Cerebellar cortex (tissue), 1 donor: ENCODE results near the gene ZSWIM1.
"Not testable (repeated sequence)": the region's sequence is repeated elsewhere in the genome, so short reads cannot be mapped to it uniquely, and the experiment has no call there.

ENCODE experiments used
- DNase-seq: peaks from one replicate; pipeline ENCODE4 v3.0.0-alpha.2; 2015; ENCODE audit warnings: low spot score

ZSWIM1 gene

DNA sequence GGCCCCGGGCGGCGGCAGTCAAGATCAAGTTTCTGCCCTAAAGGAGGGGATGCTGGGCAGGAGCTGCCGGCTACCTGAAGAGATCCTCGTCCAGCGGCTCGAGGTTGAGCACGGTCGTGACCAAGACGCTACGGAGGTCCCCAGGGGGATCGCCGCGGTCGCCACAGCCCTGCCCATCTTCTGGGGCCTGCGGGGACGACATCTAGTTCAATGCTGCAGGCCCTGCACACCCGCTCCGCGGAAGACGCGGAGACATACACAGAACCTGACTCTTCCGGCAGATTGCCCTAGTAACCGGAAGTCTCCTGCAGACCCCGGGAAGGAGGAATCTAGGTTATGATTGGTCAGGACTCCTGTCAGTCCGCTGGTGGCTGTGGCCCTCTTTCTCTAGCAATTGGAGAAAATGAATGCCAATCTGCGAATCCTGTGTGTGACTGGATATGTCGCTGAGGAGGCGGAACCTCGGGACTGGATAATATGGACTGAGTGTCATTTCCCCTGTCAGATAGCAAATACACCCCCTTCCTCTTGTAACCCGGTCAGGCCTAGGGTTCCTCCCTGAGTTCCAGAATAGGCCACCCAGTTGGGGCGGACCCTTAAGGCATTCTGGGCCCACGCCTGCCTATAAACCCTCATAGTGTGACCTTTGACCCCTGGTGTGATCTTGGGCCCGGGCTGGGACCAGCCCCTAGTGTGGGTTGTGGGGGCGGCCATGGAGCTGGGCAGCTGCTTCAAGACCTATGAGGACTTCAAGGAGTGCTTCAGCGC is 23.7 kb upstream of the ZSWIM1 start, which contains the start of the genes ACOT8 and ZSWIM3:
Gene ACOT8, minus strand, starts transcription at position 279 of the 768 bp plus-strand sequence. Its CDS starts 77 bp downstream, at position 202.
Gene ZSWIM3, plus strand, starts transcription at position 501 of the 768 bp plus-strand sequence. Its CDS starts 212 bp downstream, at position 713.
- DNase-seq = peak; percentile 100

DNA sequence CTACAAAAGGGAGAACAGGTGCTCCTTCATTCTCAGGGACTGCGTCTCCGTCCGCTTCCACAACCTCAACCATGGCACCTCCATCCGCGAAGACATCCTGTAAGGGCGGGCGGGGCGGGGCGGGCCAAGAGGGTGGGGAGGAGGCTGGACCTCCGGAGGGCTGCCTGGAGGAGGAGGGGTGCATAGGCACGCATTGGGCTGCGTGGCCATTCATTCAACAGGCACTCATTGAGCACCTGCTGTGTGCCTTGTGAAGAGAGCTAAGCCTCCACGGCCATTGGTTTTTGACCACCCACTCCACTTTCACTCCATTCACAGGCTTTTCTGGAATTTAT is 23.2 kb upstream of the ZSWIM1 start:
- DNase-seq = no peak

DNA sequence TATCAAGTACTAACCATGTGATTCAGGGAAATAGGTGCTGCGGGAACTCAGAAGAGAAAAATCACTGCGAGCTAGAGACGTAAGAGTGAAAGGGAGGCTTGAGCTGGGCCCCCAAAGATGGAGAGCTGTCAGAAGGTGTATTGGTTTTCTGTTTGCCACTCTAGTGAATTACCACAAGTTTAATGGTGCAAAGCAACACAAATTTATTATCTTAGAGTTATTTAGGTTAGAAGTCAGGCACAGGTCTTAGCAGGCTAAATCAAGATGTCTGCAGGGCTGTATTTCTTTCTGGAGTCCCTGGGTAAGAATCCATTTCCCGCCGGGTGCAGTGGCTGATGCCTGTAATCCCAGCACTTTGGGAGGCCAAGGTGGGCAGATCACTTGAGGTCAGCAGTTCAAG is 21.1 kb upstream of the ZSWIM1 start:
- DNase-seq = no peak

DNA sequence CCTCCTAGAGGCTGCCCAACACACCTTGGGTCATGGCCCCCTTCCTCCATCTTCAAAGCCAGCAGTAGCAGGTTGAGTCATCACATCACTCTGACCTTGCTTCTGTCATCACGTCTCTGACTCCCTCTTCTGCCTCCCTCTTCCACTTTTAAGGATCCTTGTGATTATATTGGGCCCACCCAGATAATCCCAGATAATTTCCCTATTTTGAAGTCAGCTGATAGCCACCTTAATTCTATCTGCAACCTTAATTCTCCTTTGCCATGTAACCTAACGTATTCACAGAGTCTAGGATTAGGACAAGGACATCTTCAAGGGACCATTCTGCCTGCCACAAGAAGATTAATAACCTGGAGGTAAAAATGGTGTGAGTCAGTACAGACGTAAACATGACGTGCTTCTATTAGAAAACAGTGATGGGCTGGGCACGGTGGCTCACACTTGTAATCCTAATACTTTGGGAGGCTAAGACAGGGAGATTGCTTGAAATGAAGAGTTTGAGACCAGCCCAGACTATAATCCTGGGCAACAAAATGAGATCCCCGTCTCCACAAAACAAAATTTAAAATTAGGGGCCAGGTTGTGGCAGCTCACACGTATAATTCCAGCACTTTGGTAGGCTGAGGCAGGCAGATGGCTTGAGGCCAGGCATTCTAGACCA is 20.3 kb upstream of the ZSWIM1 start:
- no peak for DNase-seq

DNA sequence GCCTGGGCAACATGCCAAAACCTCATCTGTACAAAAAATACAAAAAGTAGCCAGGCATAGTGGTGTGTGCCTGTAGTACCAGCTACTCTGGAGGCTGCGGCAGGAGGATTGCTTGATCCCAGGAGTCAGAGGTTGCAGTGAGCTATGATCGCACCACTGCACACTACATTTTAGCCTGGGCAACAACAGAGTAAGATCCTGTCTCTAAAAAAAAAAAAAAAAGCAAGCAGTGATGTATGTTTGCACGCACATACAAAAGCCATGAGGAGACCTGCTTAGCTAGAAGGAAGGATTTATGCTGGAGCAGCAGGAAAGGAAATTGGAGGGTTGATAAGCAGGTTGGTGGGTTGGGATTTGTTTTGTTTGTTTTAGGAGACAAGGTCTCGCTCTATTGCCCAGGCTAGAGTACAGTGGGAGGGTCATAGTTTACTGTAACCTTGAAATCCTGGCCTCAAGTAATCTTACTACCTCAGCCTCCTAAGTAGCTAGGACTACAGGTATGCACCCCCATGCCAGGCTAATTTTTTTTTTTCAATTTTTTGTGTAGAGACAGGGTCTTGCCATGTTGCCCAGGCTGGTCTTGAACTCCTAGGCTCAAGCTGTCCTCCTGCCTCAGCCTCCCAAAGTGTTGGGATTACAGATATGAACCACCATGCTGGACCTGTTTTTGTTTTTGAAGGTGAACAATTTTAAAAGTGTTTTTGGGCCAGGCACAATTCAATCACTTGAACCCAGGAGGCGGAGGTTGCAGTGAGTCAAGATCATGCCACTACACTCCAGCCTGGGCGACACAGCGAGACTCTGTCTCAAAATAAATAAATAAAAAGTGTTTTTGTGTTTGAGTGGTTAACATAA is 19.6 kb upstream of the ZSWIM1 start:
- DNase-seq = no peak

DNA sequence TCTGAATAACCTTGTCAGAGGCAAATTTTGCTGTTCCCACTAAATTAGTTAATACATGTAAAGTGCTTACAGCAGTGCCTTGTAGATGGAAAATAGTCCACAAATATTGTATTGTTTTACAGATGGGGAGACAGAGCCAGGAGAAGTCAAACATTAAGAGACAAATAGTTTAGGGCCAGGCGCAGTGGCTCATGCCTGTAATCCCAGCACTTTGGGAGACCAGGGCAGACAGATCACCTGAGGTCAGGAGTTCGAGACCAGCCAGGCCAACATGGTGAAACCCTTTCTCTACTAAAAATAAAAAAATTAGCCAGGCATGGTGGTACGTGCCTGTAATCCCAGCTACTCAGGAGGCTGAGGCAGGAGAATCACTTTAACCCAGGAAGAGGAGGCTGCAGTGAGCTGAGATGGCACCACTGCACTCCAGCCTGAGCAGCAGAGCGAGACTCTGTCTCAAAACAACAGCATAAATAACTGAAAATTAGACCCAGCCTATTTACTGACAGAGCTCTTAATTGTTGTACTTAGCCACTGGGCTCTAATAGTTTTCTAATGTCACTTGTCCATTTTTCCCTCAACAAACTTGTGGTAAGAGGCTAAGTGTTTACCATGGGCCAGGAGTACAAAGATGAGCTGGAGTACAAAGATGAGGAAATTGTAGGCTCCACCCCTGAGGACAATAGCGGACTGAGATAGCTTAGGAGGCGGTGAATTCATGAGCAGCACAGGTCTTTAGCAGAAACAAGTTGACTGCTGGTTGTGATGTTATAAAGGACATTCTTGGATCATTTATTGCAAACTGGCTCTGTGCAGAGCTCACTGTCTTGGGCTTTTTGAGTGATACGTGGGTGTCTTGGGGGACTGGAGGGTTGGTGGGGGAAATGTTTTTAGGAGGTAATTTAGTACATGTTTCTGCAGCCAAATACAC is 17.2 kb upstream of the ZSWIM1 start:
- DNase-seq = no peak

DNA sequence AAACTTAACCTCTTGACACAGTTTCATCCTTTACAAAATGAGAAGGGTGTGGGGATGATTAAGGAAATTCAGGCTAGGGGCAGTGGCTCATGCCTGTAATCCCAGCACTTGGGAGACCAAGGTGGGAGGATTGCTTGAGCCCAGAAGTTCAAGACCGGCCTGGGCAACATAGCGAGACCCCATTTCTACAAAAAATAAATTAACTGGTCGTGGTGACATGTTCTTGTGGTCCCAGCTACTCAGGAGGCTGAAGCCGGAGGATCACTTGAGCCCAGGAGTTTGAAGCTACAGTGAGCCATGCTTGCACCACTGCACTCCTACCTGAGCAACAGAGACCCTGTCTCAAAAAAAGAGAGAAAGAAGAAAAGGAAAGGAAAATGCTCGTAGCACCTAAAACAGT is 14.6 kb upstream of the ZSWIM1 start:
- no peak for DNase-seq

DNA sequence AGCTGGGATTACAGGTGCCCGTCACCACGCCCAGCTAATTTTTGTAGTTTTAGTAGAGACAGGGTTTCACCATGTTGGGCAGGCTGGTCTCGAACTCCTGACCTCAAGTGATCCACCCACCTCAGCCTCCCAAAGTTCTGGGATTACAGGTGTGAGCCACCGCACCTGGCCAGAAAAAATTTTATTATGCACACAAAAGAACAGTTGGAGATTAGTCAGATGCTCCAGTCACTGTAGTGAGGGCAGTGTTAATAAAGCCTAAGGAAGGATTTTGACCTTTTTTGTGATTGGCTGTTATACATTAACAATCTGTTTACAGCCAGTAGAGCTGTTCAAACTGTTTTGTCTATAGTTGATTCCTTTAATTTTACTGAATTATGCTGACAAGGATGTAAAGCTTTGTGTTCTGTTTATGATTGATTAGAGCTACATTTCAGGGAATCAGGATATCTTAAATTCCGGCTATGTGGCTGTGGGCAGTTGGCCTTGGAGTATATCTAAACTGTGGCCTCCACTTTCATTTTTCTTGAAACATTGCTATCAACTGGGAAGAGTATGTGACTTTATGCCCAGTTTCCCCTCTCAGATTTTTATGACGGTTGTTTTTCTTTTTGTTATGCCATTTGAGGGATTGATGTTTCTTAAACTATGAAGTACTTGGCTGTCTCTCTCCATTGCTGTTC is 13.8 kb upstream of the ZSWIM1 start:
- no peak for DNase-seq

DNA sequence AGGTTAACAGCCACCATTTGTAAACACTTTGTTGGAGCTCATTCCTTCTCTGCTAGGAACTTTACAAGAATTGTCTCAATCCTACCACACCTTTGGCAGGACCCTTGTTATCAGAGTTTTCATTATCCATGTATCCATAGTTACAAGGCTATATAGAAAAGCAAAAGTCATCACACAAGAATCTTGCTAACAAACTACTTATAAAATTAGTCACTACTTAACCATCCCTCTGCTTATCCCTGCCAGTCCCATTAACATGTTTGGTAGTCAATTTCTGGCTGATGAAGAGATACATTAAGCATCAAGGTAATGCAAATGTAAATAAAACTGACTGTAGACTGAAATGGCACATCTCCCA is 13.2 kb upstream of the ZSWIM1 start:
- no peak for DNase-seq

DNA sequence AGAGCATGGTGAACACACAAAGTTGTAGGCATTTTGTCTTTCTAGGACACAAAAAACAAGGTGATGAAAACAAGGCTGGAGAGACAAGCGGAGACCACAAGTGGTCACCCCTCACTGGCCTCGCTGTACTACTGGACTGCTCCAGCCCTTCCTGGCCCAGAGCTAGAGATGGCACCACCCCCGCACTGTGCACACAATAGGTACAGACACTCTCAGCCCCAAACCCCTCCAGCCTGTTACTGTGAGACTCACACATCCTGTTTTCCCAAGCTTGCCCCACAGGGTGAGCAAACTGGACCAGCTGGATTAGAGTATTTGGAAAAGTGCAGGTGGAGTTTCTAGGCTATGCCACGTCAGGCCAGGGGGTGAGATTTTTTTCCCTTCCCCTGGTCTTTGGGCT is 8.4 kb upstream of the ZSWIM1 start:
- no peak for DNase-seq

DNA sequence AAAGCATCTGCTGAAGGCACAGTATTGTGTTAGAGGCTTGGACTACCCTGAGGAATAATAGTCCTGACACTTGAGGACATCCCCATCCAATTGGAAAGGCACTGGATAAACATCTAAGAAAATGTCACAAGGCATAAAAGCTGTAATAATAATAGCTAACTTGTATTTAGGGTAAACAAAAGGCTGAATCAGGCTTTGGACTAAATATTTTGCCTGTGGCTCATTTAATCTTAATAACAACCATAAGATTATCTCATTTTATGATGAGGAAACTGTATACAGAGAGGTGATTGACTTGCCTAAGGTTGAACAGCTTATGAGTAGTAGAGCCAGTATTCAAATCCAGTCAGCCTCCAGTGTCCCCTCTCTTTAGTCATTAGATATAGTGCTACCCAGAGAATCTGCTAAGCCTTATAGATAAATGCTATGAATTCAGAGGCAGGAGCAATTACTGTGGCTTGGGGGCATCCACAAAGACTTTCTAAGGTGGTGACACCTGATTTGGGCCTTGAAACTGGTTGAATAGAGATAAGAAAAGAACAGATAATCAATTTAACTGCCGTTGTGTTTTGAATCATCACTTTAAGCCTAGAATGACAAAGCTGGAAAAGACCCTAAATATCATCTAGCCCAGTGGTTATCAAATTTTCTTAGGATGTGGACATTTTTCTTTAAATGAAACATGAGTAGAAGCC is 7.5 kb upstream of the ZSWIM1 start:
- DNase-seq = no peak

DNA sequence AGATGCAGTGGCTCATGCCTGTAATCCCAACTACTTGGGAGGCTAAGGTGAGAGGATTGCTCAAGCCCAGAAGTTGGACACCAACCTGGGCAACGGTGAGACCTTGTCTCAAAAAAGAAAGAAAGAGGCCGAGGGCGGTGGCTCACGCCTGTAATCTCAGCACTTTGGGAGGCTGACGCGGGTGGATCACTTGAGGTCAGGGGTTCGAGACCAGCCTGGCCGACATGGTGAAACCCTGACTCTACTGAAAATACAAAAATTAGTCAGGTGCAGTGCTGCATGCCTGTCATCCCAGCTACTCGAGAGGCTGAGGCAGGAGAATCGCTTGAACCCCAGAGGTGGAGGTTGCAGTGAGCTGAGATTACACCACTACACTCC is 6.9 kb upstream of the ZSWIM1 start:
- not testable (repeated sequence) for DNase-seq

DNA sequence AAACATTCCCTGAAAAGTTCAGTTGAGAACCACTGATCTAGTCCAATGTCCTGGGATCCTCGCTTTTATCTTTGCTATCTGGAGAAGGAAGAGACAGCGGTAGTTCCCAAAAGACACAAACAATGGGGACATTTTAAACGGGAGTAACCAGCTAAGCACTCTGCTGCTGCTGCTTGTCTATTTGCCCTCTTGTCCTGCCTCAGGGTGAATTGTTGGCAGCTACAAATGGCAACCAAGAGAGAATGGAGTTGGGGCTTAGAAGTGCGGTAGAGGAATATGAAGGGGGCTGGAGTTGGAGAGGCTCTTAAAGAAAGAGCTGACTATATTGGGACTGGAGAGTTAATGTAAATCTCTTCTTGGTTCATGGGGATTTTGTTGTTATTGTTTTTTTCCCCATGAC is 6.5 kb upstream of the ZSWIM1 start:
- no peak for DNase-seq

DNA sequence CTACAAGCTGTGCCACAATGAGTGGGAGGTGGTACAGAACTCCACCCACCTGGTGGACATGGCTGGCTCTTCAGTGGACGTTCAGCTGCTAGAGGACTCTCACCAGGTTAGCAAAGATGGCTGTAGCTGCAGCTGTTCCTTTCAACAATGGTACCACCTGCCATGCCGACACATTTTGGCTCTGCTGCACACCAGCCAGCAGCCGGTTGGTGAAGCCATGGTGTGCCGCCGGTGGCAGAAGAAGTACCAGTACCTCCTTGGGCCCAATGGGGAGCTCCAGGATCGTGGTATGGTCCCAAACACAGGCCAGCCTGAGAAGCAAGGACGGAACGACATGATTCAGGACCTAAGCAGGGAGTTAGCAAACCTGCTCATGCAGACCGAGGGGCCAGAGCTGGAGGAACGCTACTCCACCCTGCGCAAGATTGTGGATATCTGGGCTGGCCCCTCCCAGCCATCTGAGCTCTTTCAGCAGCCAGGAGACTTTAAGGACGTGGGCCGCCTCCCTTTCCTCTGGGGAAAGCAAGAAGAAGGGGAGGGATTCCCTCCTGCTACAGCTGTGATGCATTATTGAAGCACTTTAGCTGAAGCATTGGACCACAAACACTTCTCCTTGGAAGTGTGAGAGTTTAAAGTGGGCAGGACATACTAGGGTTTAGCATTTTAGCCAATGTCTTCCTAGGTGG is 2.8 kb upstream of the ZSWIM1 start:
- no peak for DNase-seq

DNA sequence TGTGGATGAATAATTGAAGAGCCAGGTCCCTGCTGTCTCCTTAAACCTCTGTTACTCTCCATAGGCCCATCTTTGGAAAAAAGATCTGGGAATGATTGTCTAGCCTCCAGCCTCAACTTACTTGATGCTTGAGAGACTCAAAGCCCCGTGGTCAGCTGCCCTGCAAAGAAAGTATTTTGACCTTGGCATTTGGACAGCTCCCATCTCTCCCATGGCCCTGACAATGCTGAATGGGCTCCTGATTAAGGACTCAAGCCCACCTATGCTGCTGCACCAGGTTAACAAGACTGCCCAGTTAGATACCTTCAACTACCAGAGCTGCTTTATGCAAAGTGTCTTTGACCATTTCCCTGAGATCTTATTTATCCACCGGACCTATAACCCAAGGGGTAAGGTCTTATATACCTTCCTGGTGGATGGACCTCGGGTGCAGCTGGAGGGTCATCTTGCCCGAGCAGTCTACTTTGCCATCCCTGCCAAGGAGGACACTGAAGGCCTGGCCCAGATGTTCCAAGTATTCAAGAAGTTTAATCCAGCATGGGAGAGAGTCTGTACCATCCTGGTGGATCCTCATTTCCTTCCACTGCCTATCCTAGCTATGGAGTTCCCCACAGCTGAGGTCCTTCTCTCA is 1.6 kb downstream of the ZSWIM1 start:
- no peak for DNase-seq

DNA sequence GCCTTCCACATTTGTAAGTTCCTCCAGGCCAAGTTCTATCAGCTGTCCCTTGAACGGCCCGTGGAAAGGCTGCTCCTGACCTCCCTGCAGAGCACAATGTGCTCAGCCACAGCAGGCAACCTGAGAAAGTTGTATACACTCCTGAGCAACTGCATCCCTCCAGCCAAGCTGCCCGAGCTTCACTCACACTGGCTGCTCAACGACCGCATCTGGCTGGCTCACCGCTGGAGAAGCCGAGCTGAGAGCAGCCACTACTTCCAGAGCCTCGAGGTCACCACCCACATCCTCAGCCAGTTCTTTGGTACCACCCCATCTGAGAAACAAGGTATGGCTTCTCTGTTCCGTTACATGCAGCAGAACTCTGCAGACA is 2.1 kb downstream of the ZSWIM1 start:
- no peak for DNase-seq

DNA sequence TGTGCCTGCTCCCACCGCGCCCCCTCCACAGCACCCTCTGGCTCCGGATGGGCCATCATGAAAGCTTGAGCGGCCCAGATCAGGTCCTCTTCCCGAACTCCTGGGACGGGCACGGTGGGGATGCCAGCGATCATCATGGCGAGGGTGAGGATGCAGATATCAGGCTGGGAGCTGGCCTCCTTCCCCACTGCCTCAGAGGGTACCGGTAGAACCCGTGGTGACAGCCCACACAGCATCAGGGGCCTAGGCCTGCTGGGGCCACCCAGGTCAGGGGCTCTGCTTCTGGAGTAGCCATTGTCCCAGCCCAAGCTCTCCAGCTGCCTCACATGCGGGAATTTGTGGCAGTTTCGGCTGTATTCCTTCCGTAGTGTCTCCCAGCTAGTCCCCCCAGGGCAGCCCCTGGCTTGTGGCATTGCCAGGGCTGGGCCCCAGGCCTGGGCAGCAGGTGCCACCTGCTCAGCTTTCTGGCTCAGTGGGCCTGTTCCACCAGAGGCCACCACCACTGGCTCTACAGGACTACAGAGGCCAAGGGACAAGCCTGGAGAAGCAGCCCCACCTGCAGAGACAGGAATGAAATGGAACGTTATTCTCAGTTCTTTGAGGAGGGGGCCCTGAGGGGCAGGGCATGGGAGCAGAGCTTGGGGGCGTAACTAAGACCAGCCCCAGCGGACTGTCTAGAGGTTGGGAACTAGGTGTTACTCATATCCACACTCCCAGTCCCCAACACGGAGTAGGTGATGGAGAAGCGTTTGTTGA is 5.7 kb downstream of the ZSWIM1 start:
- DNase-seq = no peak

DNA sequence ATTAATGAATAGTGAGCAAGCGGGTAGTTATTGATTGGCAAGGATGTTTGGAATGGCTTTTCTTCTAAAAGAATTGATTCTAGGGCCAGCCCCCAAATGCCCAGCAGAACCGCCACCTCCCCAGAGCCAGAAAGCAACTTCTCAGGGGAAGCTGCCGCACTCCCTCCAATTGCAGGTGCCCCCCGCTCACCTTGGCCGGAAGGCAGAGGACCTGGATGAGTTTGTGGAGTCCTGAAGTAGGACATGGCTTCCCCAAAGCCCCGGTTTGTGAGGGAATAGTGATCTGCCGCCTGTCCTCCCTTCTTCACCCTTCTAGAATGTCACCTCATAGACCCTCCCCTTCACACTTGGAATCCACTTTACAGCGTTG is 6.3 kb downstream of the ZSWIM1 start, which contains the start of gene SPATA25:
Gene SPATA25, minus strand, starts transcription at position 277 of the 370 bp plus-strand sequence. Its CDS starts 32 bp downstream, at position 245.
- DNase-seq = no peak

DNA sequence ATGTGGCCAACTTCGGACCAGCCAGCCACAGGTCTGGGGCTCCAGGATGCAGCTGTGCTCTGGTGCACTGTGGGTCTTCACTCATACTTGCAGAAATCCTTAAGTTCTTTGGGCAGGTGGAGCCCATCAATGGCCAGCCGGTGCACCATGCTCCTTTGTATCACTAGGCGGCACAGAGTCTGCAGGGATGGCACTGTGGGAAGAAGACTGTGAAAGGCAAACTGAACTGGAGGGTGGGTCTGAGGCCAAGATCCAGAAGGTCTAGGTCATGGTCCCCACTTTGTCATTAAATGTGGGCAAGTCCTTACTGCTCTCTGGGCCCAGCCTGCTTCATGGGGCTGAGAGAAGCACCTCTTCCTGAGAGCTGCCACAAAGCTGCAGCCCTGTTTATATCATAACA is 7.7 kb downstream of the ZSWIM1 start:
- no peak for DNase-seq
